Measurements from ENCODE around the gene TP53AIP1.

The TP53AIP1 gene

GRCh38 chr11:128888034-128888985 lies 54.4 kb downstream of the TP53AIP1 start:
- DNase-seq: no peak

- no peak for DNase-seq
Observed at GRCh38 chr11:128886406-128887124, 56.1 kb downstream of the TP53AIP1 start.

Data from NCI-H187 (cell line).